ENCODE results near the gene FXR2.

The FXR2 gene

DNA sequence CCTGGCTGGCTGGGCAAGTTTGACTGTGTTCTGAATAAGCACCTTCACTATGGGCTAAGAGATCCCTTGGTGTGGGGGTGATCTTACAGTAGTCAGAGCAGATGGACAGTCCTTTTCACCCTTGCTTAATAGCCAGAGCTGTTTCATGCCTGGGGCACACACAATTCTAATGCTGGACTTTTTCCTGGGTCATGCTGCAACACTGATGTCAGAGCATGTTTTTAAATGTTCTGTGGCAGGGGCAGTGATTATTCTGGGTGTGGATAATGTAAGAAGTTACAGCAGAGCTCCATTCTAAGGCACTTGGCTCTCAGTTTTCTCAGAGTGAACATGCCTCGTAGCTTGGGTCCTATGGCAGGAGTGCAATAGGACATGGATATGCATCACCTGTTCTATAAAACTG, 39.2 kb downstream of the FXR2 start:
- Histone ChIP-seq H3K4me3 (ENCODE audit: low read depth, low read length, poor library complexity, severe bottlenecking) (peak overlapping the region; percentile 94), H3K79me2 (ENCODE audit: insufficient read depth, low read length) (peaks cover 28% of the 10 kb centered on the region)

DNA sequence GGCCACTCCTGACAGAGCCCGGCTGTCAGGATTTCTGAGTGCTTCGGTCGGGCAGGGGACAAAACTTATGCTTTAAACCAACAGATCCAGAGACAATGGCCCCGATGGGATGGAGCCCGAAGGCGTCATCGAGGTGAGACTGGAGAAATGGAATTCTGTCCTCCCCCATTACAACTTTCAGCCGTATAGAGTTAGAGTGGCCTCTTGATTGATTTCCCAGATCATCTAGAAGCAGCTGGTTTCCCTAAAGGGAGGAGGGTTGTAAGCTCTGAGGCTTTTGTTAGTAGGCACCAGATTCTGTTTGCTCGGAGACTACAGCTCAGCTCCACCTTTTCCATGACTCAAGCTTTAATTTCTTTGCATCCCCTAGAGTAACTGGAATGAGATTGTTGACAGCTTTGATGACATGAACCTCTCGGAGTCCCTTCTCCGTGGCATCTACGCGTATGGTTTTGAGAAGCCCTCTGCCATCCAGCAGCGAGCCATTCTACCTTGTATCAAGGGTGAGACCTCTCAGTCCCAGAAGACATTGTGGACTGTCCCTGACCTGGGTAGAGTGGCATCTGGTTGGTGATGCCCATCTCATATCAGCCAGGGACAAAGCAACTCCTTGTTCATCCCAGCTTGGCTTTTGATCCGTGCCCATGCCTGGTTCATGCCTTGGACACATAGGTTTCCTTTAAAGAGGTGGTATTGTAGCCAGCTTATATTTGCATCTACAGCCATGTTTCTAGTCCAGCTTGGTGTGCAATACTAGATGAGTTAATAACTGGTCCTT, 40.3 kb downstream of the FXR2 start:
- TF ChIP-seq, protein P1, sequence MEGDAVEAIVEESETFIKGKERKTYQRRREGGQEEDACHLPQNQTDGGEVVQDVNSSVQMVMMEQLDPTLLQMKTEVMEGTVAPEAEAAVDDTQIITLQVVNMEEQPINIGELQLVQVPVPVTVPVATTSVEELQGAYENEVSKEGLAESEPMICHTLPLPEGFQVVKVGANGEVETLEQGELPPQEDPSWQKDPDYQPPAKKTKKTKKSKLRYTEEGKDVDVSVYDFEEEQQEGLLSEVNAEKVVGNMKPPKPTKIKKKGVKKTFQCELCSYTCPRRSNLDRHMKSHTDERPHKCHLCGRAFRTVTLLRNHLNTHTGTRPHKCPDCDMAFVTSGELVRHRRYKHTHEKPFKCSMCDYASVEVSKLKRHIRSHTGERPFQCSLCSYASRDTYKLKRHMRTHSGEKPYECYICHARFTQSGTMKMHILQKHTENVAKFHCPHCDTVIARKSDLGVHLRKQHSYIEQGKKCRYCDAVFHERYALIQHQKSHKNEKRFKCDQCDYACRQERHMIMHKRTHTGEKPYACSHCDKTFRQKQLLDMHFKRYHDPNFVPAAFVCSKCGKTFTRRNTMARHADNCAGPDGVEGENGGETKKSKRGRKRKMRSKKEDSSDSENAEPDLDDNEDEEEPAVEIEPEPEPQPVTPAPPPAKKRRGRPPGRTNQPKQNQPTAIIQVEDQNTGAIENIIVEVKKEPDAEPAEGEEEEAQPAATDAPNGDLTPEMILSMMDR (IDR thresholded peaks at IDR 0.05; ENCODE audit: low read length) = no peak
- no peak for TF ChIP-seq EZH2 (IDR thresholded peaks at IDR 0.05; ENCODE audit: borderline replicate concordance, low read length)
- Histone ChIP-seq H3K27ac (ENCODE audit: low read depth, low read length, poor library complexity, severe bottlenecking) (peak overlapping the region; percentile 16), H3K4me2 (ENCODE audit: low read length) (peak overlapping the region; percentile 90), H3K36me3 (ENCODE audit: insufficient read depth, low read length) (peaks cover 90% of the 10 kb centered on the region), H2AFZ (ENCODE audit: low read length) (no peak overlapping the region), H3K4me3 (ENCODE audit: low read depth, low read length, poor library complexity, severe bottlenecking) (peak overlapping the region; percentile 94), H3K9ac (ENCODE audit: low read length) (peak overlapping the region; percentile 97), H3K79me2 (ENCODE audit: insufficient read depth, low read length) (peaks cover 28% of the 10 kb centered on the region), H3K9me2 (ENCODE audit: low read depth, low read length) (no peaks in the 10 kb centered on the region), H3F3A (ENCODE audit: insufficient read depth, low read length) (peaks cover 38% of the 10 kb centered on the region), H3K4me1 (ENCODE audit: insufficient read depth, low read length, severe bottlenecking) (peaks cover 35% of the 10 kb centered on the region), H3K27me3 (ENCODE audit: insufficient read depth, low read length) (no peaks in the 10 kb centered on the region), H3K9me3 (ENCODE audit: low read length) (no peaks in the 10 kb centered on the region), H4K20me1 (ENCODE audit: insufficient read depth, low read length) (peaks cover 5% of the 10 kb centered on the region; the same call in 1 of the 2 replicates)

More for the DNA sequence above, 39.2 kb downstream of the FXR2 start:
- H3K4me2 ChIP-seq (ENCODE audit: low read length) = peak overlapping the region; percentile 90
- H3K27me3 ChIP-seq (ENCODE audit: insufficient read depth, low read length) = no peaks in the 10 kb centered on the region
- no peaks in the 10 kb centered on the region for H3K9me2 ChIP-seq (ENCODE audit: low read depth, low read length)
- no peak overlapping the region for H2AFZ ChIP-seq (ENCODE audit: low read length)
- peaks cover 41% of the 10 kb centered on the region for H3K4me1 ChIP-seq (ENCODE audit: insufficient read depth, low read length, severe bottlenecking)
- H3K27ac ChIP-seq (ENCODE audit: low read depth, low read length, poor library complexity, severe bottlenecking) = peak overlapping the region; percentile 8
- H4K20me1 ChIP-seq (ENCODE audit: insufficient read depth, low read length) = peaks cover 5% of the 10 kb centered on the region; the same call in 1 of the 2 replicates
- TF ChIP-seq EZH2 (IDR thresholded peaks at IDR 0.05; ENCODE audit: borderline replicate concordance, low read length) = no peak
- TF ChIP-seq, protein P1 (IDR thresholded peaks at IDR 0.05; ENCODE audit: low read length) = no peak
- H3K9ac ChIP-seq (ENCODE audit: low read length) = no peak overlapping the region; the same call in 1 of the 2 replicates
- peaks cover 45% of the 10 kb centered on the region for H3F3A ChIP-seq (ENCODE audit: insufficient read depth, low read length)
- H3K36me3 ChIP-seq (ENCODE audit: insufficient read depth, low read length) = peaks cover 86% of the 10 kb centered on the region
- no peaks in the 10 kb centered on the region for H3K9me3 ChIP-seq (ENCODE audit: low read length)

DNA sequence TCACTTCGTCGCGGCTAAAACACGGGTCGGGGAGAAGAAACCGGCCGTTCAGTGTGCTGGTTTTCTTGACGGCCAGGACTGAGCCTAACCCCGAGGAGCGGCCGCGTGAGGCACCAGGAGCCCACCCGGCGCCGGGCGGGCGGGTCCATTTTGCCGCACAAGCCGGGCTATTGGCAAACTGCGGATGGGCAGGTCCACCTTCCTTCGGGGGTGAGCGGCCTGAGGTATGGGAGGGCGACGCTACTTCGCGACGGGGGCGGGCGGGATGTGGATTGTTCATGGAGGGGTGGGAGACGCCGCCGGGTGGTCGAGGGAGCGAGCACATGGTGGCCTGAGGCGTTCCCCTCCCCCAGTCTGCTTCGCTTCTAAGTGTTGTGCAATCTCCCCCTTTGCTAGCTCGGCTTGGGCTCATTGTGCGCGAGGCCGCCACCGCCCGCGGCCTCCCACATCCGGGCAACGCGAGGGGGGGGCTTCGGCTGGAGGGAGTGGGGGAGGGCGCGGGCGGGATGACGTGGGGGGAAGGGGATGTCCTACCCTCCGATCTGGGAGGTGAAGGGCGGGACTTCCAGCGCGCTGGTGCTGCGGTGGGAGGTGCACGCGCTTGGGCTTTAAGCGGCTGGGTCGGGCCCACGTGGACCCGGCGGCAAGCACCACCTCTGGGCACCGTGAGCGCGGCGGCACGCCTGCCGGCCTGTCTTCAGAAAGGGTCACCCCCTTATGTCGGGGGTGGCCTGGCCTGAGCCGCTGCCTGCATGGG, 41.2 kb downstream of the FXR2 start:
- Histone ChIP-seq H3K9me2 (ENCODE audit: low read depth, low read length) (no peaks in the 10 kb centered on the region), H3K9ac (ENCODE audit: low read length) (peak overlapping the region; percentile 97), H3K36me3 (ENCODE audit: insufficient read depth, low read length) (peaks cover 90% of the 10 kb centered on the region), H3K4me1 (ENCODE audit: insufficient read depth, low read length, severe bottlenecking) (peaks cover 29% of the 10 kb centered on the region), H2AFZ (ENCODE audit: low read length) (no peak overlapping the region), H3K4me2 (ENCODE audit: low read length) (peak overlapping the region; percentile 90), H4K20me1 (ENCODE audit: insufficient read depth, low read length) (peaks cover 5% of the 10 kb centered on the region; the same call in 1 of the 2 replicates), H3K27me3 (ENCODE audit: insufficient read depth, low read length) (no peaks in the 10 kb centered on the region), H3K4me3 (ENCODE audit: low read depth, low read length, poor library complexity, severe bottlenecking) (peak overlapping the region; percentile 94), H3K9me3 (ENCODE audit: low read length) (no peaks in the 10 kb centered on the region), H3K27ac (ENCODE audit: low read depth, low read length, poor library complexity, severe bottlenecking) (peak overlapping the region; percentile 90), H3K79me2 (ENCODE audit: insufficient read depth, low read length) (peaks cover 28% of the 10 kb centered on the region), H3F3A (ENCODE audit: insufficient read depth, low read length) (peaks cover 31% of the 10 kb centered on the region)
- TF ChIP-seq EZH2 (IDR thresholded peaks at IDR 0.05; ENCODE audit: borderline replicate concordance, low read length) = no peak
- TF ChIP-seq, protein P1 (IDR thresholded peaks at IDR 0.05; ENCODE audit: low read length) = no peak
